A204.1 (cell line): ENCODE measurements around the gene MYB.
"Not testable (repeated sequence)": the region's sequence is repeated elsewhere in the genome, so short reads cannot be mapped to it uniquely, and the experiment has no call there.

ENCODE experiments used
- FAIRE-seq: peaks from 2 replicates; lab custom pipeline; 2012; peaks lifted over from hg19 to GRCh38; lab: Jason Lieb, UNC

The MYB gene

GRCh38 chr6:135222623-135223022 lies 41.5 kb downstream of the MYB start:
- no peak for FAIRE-seq

DNA sequence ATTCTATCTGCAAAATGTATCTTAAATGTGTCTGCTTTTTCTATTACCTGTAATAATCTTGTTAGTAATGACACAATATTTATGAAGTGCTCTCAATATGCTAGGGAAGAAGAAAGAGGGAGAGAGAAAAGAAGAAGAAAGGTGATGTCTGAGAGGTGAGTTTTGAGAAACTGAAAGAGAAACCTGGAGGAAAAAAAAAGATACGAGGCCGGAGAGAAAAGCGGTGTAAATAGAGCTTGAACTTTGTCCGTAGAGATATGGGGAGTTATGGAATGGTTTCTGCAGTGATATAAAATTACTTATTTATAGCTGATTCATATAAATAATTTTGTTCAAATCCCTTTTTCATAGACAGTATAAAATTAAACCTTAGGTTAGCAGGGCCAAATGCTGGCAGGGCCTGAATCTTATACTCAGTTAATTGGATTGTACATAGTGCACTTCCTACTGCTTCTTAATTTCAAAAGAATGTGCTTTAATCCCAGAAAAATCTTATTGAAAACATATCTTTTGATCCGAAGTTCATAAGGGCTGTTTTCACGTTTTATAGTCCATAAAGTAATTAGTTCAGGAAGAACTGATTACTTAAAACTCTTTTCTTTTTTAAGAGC lies 43.0 kb downstream of the MYB start:
- FAIRE-seq, result no peak

DNA sequence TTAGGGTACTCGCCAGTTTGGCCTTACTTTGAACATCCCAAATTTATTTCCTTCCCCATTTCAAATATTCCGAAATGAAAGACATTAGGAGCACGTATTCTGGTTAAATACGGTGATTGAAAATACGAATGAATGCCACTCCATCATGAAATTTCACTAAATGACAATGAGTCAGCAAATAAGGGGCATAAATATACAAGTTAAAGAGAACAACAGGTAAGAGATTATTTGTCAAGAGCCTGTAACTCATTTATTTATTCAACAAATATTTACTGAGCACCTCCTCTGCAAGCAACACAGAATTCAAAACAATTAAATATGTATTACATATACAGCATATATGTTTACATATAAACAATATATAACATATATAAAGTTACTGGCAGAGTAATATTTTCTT lies 44.8 kb downstream of the MYB start:
- FAIRE-seq, result no peak

GRCh38 chr6:135226537-135226936 lies 45.4 kb downstream of the MYB start:
- no peak for FAIRE-seq

DNA sequence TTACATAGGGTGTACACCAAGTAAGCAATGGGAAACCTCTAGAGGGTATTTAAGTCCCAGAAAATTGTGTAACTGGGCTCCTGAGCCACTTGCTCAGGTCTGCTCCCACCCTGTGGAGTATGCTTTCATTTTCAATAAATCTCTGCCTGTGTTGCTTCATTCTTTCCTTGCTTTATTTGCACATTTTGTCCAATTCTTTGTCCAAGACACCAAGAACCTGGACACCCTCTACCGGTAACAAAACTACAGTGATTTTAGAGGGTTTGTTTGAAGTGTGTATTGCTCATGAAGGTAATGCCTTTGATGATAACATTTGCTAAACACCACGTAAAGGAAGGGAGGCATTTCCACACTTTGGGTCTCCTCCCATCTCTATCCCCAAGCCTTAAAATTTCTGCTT lies 46.2 kb downstream of the MYB start:
- FAIRE-seq, result no peak

DNA sequence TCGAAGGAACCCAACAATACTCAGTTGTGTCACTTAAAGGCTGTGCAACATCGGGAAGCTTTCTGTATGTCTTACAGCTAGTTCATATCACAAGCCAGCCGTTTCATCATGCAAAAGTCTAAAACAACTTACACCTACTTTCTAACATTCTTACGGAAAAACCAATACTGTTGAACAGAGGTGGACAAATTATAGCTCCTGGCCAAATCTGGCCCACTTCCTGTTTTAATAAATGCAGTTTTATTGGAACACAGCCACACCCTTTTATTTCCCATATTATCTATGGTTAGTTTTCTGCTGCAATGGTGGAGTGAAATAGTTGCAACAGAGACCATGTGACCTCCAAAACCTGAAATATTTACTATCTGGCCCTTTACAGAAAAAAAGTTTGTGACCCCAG lies 46.6 kb downstream of the MYB start:
- no peak for FAIRE-seq

DNA sequence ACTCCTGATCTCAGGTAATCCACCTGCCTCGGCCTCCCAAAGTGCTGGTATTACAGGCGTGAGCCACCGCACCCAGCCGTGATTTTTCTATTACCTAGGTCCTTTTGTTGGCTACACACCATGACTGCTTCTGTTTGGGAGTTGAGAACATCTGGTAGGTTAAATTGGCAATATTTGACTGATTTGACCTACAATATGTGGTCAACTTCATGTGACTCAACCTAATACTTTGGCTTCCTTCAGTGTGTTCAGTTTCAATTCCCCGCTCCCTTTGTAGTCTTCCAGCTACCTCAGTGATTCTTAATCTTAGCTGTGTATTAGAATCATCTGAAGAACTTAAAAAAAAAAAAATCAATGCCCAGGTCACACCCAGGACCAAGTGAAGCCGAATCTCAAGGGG lies 47.4 kb downstream of the MYB start:
- FAIRE-seq, result no peak

DNA sequence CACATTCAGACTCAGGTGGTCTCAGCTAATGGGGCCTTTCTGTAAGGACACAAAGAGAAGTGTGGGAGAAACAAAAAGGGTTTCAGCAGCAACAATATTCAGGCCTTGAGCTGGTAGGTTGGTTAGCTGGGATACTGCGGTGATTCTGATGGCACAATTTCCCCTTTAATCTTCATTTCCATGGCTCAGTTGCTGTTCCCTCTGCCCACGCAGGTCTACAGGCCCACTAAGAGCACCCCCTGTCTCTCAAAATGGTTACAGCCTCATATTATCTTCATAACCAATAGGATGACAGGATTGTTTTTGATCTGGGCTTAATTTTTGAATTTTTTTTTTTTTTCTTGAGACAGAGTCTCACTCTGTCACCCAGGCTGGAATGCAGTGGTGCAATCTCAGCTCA lies 48.9 kb downstream of the MYB start:
- FAIRE-seq, result no peak

DNA sequence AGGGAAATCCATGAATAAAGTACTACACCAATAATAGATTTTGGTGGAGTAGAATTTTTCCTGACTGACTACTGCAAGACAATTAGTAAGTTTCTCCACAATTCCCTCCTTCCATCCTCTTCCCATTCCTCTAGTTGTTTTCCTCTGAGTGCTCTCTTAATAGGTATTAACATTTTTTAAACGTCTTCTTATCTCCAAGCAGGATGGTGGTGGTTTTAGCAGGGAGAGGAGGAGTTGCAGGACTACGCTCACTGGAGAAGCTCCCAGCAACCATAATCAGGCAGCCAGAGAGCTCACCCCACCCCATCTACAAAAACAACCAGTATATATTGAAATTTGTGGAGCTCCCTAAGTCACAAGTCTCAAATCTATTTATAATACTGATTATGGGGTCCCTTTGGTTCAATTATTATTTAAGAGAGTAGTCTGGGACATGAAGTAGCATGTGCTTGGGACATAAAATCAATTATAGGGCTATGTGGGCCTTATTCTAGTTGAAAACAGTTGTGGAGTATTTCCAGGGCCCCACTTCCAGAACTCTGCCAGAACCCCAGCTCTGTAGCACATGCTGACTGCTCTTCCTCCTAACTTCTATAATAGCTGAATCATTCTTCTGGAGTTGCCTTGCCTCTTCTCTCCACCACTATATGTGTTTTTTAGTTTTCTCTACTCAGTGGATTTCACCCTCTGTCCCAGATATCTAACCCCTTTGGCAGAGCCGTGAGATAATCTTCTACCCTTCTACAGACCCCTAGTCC lies 49.8 kb downstream of the MYB start:
- FAIRE-seq, result no peak

- no peak for FAIRE-seq
Observed at GRCh38 chr6:135231469-135231844, 50.3 kb downstream of the MYB start.

DNA sequence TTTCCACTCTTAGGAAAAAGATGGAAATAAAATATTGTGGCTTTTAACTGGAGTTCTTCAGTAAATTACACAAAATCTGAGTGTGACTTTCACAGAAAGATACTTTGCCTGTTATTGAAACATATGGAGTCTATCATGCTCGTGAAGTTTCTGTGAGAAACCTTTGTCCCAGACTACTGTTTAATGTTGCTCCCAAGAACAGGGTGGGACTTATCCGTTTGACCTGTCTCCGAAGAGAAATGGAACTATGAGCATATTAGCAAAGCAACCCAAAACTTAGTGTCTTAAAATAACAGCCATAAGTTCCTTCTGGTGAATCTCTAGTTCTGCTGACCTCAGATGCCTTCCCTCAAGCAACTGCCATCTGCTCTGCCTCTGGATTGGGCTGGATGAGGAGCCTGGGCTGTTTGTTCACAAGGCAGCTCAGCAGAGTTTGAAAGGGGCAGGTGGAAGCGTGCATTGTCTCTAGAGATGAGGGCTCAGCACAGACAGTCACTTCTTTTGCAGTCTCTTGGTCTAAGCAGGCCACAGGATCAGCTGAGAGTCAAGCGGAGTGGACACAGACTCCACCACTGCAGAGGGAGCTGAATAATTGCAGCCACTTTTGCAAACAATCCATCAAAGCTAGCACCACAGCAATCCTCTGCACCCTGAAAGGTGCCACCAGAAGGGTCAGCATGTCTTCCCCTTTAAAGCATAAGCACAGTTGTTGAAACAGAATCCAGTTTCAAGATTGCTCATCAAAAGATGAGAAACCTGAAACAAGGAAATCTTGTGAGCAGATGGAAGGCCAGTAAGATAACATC lies 52.8 kb downstream of the MYB start:
- FAIRE-seq, result no peak

- FAIRE-seq, result no peak
Observed at GRCh38 chr6:135234492-135234780, 53.3 kb downstream of the MYB start.

GRCh38 chr6:135235716-135236115 lies 54.6 kb downstream of the MYB start:
- no peak for FAIRE-seq

DNA sequence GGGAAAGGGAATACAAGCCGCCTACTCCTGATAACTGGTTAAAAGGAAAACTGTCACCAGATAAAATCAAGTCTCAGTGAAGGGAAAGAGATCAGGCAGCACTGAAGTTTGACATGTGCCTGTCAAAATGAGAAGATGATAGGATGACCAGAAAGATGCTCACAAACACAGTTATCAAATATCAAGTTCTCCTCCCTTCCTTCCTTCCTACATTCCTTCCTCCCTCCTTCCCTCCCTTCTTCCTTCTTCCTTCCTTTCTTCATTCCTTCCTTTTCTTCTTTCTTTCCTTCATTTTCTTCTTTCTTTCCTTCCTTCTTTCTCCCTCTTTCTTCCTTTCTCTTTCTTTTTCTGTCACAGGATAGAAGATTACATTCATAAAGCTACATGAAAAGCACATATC lies 55.2 kb downstream of the MYB start:
- no peak for FAIRE-seq

DNA sequence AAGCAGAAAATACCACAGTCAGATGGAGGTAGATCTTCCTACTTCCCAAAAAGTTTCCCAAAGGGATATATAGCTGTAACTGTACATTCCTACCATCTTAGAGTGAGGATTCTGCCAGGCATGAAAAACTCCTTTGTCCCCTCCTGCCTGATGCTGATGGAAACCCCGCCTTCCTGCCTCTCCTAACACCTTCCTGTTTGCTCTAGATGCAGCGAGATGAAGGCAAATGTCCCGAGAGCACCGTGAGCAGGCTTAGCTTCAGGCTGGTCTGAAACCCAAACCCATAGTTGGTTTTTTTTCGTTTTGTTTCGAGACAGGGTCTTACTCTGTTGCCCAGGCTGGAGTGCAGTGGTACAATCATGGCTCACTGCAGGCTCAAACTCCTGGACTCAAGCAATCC lies 55.6 kb downstream of the MYB start:
- FAIRE-seq, result no peak

DNA sequence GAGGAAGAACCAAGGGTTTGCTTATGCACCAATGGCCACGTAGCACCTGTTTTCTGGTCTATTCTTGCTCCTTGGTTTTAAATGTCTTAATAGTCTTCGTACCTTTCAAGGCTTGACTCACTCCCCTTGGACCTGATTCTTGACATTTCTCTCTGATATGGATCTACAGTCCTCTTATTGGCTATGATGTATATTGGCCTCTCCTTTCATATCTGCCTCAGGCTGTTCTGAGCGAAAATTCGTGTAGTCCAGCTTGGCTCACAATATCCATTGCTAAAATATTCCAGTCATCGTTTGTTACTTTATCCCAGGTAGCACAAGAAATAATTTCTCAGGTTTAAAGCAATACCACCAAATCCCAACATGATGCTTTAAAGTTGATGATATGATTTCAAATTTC lies 59.6 kb downstream of the MYB start:
- FAIRE-seq, result no peak

DNA sequence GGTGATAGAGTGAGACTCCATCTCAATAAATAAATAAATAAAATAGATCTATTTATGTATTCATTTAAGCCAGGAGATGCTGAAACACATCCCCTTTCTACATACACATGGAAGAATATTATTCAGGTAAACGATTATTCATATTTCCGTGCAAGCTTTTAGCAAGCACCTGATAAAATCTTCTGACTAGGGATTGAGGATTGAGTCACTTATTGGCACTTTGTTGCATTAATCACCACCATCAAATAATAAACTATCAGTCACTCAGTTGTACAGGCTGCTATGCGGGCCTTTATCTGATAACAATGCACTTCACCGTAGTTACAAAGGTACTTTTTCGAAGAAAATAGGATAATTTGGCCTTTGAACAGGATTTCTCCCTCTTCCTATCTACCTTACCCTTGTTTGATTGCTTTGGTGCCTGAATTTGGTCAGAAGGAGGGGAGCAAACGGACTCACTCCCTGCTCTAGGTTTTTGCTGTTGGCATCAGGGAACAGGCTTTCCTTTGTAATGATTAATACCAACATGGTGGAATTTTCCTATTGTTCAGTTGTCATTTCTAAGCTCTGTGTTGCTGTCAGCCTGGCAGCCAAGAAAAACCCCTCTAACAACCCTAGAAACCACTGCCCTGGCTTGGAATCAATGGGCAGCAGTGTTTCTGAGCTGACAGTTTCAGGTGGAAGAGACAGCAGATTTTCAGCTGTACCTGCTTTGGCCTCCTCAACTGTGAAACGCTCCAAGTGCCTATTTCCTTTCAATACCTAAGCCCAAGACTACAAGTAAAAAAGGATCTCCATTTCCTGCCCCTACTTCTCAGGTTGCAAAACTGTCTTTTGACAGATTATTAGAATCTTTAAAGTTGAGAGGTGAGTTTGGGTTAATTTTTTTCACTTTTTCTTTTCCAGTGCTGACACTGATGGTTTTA lies 63.0 kb downstream of the MYB start:
- FAIRE-seq, result no peak

- FAIRE-seq, result no peak
Observed at GRCh38 chr6:135244805-135245204, 63.7 kb downstream of the MYB start.

GRCh38 chr6:135246412-135247012 lies 65.4 kb downstream of the MYB start:
- not testable (repeated sequence) for FAIRE-seq

- no peak for FAIRE-seq
Observed at GRCh38 chr6:135250234-135250633, 69.1 kb downstream of the MYB start.

GRCh38 chr6:135250751-135251497 lies 69.8 kb downstream of the MYB start:
- no peak for FAIRE-seq
